HG03108 (cell line): ENCODE data around the gene ZNF143.
"Not testable (repeated sequence)": the region's sequence is repeated elsewhere in the genome, so short reads cannot be mapped to it uniquely, and the experiment has no call there.

Source experiments
- ATAC-seq: cut with Tn5 transposase; IDR thresholded peaks from one replicate; pipeline ENCODE4 v1.9.1; 2021; ENCODE audit warnings: moderate library complexity; ENCODE audit not compliant: unreplicated experiment

ZNF143 gene

GRCh38 chr11:9495803-9496514 is 35.1 kb downstream of the ZNF143 start:
- ATAC-seq = no peak

DNA sequence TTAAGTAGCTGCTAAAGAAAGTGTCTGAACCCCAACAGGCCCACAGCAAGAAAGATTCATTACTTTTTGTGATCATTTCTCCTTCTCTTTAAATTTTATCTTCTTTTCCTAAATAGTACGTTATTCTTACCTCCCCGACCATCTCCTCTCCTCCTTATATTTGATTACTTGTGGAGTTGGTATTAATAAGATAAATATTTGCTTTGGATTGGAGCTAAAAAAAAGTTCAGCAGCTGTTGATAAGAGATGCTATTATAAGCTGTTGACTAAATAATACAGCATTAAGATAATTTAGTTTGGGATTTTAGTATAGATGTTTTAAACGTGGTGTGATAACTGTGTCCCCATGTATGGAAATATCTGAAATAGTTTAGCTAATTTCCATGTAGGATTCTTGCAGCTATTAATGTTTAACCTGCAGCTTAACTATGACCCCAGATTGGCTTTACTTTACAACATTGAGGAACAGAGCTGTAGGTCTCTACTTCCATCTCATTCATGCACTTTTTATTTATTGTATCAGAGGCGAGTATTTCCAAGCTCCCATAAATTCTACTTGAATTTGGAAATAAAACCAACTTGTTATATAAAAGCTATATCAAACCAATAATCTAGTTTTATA is 37.8 kb downstream of the ZNF143 start:
- ATAC-seq = no peak

- ATAC-seq = no peak
These were observed 45.9 kb downstream of the ZNF143 start for GRCh38 chr11:9506489-9507276.

- no peak for ATAC-seq
These were observed 46.4 kb downstream of the ZNF143 start for GRCh38 chr11:9507277-9507580.

- no peak for ATAC-seq
These were observed 48.2 kb downstream of the ZNF143 start for GRCh38 chr11:9509041-9509440.

DNA sequence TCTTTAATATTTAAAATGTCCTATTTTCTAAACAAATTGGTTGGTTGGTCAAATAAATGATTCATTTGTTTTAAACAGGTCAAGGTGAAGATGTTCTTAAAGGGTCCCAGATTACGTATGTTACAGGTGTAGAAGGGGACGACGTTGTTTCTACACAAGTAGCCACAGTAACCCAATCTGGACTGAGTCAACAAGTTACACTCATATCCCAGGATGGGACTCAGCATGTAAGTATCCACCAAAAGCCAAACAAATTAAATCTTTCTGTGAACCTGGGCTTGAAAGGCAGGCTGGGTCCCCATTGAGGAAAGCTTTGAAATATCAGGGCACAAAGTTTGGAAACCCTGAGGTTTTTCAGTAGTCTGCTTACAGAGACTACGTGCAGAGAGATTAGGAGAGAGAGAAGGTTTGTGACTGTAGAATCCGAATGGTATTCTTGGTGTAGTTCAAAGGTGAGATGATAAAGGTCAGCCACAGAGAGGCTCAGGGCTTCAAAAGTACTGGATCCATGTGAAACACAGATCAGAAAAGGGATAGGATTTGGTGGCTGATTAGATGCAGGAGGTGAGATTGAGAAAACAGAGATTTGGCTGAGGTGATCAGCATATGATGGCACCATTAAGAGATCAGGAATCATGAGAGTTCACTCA is 51.7 kb downstream of the ZNF143 start:
- no peak for ATAC-seq

- not testable (repeated sequence) for ATAC-seq
These were observed 53.8 kb downstream of the ZNF143 start for GRCh38 chr11:9514576-9514975.

- no peak for ATAC-seq
These were observed 55.3 kb downstream of the ZNF143 start for GRCh38 chr11:9516113-9516512.

- ATAC-seq = no peak
These were observed 58.1 kb downstream of the ZNF143 start for GRCh38 chr11:9518835-9519410.

GRCh38 chr11:9524001-9524400 is 63.2 kb downstream of the ZNF143 start:
- no peak for ATAC-seq

DNA sequence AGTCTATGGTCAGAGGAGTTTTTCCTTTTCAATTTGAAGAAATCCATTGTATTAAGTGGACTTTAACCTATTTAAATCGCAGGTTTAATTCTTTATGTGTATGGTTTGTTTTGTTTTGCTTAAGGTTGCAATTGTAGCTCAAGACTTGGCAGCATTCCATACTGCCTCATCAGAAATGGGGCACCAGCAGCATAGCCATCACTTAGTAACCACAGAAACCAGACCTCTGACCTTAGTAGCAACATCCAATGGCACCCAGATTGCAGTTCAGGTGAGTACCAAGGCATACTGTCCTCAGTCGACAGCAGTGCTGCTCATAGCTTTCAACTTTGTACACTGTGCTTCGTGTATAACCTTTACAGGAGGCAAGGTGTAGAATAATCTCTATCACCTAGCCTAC is 64.3 kb downstream of the ZNF143 start:
- no peak for ATAC-seq

GRCh38 chr11:9527481-9528135 is 66.8 kb downstream of the ZNF143 start:
- ATAC-seq = no peak

DNA sequence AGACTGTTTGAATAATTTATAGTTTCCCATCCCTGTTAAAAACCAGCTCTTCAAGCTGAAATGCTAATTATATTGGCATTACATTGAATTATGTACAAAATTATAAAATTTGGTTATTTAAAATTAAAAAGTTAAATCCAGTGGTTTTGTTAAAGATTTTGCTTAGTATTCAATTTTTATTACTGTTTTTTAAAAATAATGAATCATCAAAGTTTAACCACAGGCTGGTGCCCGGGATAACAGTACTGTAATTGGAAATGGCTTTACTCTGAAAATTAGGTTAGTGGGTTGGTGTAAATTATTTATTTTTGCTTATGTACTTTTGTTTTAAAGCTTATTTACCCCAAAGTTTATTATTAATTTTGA is 67.3 kb downstream of the ZNF143 start:
- no peak for ATAC-seq

DNA sequence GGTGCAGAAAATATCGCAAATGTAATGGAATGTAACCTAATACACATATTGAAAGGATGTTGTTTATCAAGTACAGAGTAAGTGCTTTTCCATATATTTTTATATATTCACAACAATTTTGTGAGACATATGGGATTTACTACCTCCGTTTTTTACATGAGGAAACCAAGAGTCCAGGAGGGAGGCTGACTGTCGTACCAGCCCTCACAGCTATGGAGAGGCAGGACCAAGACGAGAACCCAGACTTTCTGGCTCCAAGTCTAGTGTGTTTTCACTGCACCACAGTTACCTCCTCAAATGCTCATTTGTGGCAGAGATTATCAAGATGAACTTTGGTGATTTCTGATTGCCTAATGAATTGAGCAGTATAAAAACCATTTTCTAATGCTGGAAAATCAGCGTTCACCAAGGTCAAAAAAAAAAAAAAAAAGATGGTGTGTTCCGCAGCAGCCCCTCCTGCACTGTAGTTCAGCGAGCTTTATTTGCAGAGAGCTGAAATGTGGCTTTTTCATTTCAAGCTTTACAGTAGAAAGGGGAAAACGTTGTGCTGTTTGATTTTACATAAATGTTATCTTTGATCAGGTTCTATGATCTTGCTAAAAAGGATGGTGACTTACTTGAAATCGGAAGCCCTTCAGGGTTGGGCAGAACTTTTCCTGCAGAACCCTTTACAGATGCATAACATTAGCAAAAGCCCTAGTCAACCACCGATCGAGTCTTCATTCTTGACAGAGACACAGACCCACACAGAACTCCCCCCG is 67.9 kb downstream of the ZNF143 start:
- ATAC-seq = no peak

GRCh38 chr11:9529334-9529650 is 68.5 kb downstream of the ZNF143 start:
- no peak for ATAC-seq

DNA sequence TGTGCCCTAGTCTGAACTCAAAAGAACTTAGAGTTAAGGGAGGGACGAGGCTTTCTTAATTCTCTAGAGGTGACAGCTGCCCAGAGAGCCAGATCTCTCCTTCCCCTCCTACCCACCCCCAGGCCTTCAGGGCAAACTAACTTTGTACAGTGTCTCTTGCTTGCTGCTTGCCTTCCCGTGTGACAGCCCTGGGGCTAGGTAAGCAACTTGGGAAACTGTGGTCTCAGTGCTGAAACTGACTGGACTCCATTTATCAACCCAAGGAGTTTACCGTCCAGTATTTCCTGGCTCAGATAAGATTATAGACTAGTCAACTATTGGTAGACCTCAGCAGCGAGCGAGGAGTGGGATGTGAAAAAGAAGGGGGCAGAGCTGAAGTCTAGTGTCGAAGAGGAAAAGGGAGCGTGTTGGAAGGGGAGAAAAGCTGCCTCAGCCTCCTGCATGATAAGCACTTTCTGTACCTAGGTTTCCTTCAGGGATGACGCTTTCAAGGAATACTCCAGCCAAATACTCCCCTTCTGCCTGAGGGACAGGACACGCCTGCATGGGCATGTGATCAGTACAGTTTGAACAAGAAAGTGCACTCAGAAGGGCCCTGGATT is 69.3 kb downstream of the ZNF143 start:
- ATAC-seq = no peak

GRCh38 chr11:9530901-9531625 is 70.3 kb downstream of the ZNF143 start:
- ATAC-seq = no peak

DNA sequence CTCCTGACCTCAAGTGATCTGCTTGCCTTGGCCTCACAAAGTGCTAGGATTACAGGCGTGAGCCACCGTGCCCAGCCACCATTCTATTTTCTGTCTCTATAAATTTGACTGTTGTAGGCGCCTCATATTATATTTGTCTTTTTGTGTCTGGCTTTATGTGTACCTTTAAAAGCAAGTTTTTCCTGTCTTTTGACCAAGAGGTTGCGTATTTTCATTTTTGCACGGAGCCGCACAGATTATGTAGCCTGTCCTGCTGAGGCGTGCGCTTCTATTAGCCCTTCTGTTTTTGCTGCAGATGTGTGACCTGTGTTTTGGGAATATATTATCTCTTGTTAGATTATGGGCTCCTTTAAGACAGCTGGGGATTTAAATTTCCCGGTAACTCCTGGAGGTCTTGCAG is 72.2 kb downstream of the ZNF143 start:
- ATAC-seq = no peak

GRCh38 chr11:9533736-9534473 is 73.1 kb downstream of the ZNF143 start:
- no peak for ATAC-seq
